ENCODE data around the gene ITGB8. TPM values are rescaled to one million over a fixed set of nuclear protein-coding genes. Genes with fewer than 3 reads are reported as not detected.

ITGB8 gene
- total RNA-seq, 3 donors from 2014 or later (not counting 1 experiment from before 2014, with no cell fraction given): 0.39 to 12.8 TPM; not detected in 1

DNA sequence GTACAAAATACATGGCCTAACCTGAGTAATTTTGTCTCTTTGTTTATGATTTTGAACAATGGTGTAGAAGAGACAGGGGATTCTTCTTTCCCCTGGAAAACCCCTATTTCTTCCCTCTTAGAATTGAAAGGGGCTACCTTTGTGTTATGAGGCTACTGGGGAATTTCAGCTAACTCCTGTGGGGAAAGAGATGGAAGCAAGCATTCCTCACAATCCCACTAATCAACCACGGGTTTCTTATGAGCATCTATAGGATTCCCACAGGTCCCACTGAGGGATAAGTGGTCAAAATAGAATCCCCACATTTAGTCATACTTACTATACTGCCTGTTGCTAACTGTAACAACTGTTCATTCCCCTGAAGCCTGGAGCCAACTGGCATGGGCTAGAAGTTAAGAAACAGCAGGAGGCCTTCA lies 32.2 kb upstream of the ITGB8 start:
- H3K9me3 ChIP-seq (ENCODE audit: control insufficient read depth, insufficient read depth, low read length): no peaks in the 10 kb centered on the region
- no peak overlapping the region for H3K27ac ChIP-seq (ENCODE audit: low read length)
- DNase-seq: no peak
- Mint-ChIP-seq H3K9me3 (peaks cover 4 to 6% of the 10 kb centered on the region in 2 donors), H3K4me3 (no peak overlapping the region), H3K4me1 (peaks cover 0 to 5% of the 10 kb centered on the region in 2 donors), H3K27ac (no peak overlapping the region), H3K36me3 (no peaks in the 10 kb centered on the region), H3K27me3 (ENCODE audit: low read depth in 2 of 2) (no peaks in the 10 kb centered on the region)
- H3K4me3 ChIP-seq (ENCODE audit: low read length): no peak overlapping the region
- intact Hi-C loops (cut with micrococcal nuclease): no loop called here
- TF ChIP-seq, protein P1, sequence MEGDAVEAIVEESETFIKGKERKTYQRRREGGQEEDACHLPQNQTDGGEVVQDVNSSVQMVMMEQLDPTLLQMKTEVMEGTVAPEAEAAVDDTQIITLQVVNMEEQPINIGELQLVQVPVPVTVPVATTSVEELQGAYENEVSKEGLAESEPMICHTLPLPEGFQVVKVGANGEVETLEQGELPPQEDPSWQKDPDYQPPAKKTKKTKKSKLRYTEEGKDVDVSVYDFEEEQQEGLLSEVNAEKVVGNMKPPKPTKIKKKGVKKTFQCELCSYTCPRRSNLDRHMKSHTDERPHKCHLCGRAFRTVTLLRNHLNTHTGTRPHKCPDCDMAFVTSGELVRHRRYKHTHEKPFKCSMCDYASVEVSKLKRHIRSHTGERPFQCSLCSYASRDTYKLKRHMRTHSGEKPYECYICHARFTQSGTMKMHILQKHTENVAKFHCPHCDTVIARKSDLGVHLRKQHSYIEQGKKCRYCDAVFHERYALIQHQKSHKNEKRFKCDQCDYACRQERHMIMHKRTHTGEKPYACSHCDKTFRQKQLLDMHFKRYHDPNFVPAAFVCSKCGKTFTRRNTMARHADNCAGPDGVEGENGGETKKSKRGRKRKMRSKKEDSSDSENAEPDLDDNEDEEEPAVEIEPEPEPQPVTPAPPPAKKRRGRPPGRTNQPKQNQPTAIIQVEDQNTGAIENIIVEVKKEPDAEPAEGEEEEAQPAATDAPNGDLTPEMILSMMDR (IDR thresholded peaks at IDR 0.05): no peak
- H3K36me3 ChIP-seq (ENCODE audit: control insufficient read depth, insufficient read depth, low read length): no peaks in the 10 kb centered on the region
- H3K27me3 ChIP-seq (ENCODE audit: control insufficient read depth, insufficient read depth, low read length): no peaks in the 10 kb centered on the region
- WGBS (ENCODE audit: insufficient coverage): 67% methylated on average over 1 of the region's 1 CpG
- ATAC-seq: no peak
- no peaks in the 10 kb centered on the region for H3K4me1 ChIP-seq (ENCODE audit: control insufficient read depth, insufficient read depth, low read length)

DNA sequence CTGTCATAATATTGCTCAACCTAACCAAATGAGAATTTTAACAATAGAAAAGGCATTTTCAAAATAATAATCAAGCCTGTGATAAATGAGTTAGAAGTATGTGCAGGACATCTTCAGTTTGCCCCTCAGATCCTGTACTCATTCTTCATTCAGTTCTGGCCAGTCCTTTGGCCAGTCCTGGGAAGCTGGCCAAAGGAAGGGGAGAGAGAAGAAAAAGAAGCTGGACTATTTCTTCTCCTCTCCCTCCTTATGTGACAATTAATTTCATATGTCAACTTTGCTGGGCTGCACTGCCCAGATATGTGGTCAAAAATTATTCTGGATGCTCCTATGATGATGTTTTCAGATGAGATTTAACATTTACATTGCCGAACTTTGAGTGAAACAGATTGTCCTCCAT lies 31.6 kb upstream of the ITGB8 start:
- Mint-ChIP-seq H3K4me1 (peaks cover 0 to 5% of the 10 kb centered on the region in 2 donors), H3K36me3 (no peaks in the 10 kb centered on the region), H3K27ac (no peak overlapping the region), H3K27me3 (ENCODE audit: low read depth in 2 of 2) (no peaks in the 10 kb centered on the region), H3K4me3 (no peak overlapping the region), H3K9me3 (peaks cover 4 to 6% of the 10 kb centered on the region in 2 donors)
- no peaks in the 10 kb centered on the region for H3K27me3 ChIP-seq (ENCODE audit: control insufficient read depth, insufficient read depth, low read length)
- H3K4me3 ChIP-seq (ENCODE audit: low read length): no peak overlapping the region
- no peaks in the 10 kb centered on the region for H3K4me1 ChIP-seq (ENCODE audit: control insufficient read depth, insufficient read depth, low read length)
- no peaks in the 10 kb centered on the region for H3K9me3 ChIP-seq (ENCODE audit: control insufficient read depth, insufficient read depth, low read length)
- H3K27ac ChIP-seq (ENCODE audit: low read length): no peak overlapping the region
- DNase-seq (no peak), ATAC-seq (no peak)
- TF ChIP-seq, protein P1 (IDR thresholded peaks at IDR 0.05): no peak
- H3K36me3 ChIP-seq (ENCODE audit: control insufficient read depth, insufficient read depth, low read length): no peaks in the 10 kb centered on the region
- 96% methylated on average over 1 of the region's 1 CpG for WGBS (ENCODE audit: insufficient coverage)
- intact Hi-C loops (cut with micrococcal nuclease): no loop called here

DNA sequence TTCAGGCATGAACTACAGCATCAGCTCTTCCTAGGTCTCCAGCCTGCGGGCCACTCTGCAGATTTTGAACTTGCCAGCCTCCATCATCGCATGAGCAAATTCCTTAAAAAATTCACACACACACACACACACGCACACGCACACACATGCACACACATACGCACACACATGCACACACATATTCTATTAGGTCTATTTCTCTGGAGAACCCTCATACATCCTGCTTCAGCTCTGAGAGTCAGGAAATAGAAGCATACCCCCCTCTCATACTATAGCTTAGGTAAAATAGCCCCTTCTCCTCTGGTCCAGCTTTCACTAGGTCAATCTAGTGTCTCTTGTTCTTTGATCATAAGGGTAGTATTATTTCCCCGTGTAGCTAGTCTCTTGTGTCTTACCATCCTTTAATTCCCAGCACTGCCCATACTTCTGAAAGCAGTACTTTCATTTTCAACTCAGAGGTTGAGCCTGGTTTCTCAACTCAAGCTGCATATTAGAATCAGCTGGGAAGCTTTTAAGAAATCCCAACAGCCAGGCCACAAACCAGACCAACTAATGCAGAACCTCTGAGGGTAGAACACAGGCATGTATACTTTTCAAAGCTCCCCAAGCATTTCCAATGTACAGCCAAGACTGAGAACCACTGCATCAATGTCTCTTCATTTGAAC lies 30.9 kb upstream of the ITGB8 start:
- H3K27ac Mint-ChIP-seq: no peak overlapping the region
- H3K36me3 ChIP-seq (ENCODE audit: control insufficient read depth, insufficient read depth, low read length): no peaks in the 10 kb centered on the region
- H3K27me3 Mint-ChIP-seq (ENCODE audit: low read depth in 2 of 2): no peaks in the 10 kb centered on the region
- intact Hi-C loops (cut with micrococcal nuclease): no loop called here
- H3K4me3 Mint-ChIP-seq: no peak overlapping the region
- TF ChIP-seq, protein P1 (IDR thresholded peaks at IDR 0.05): no peak
- WGBS (ENCODE audit: insufficient coverage): 81% methylated on average over 6 of the region's 6 CpGs
- no peaks in the 10 kb centered on the region for H3K36me3 Mint-ChIP-seq
- H3K9me3 Mint-ChIP-seq: peaks cover 4 to 6% of the 10 kb centered on the region in 2 donors
- H3K9me3 ChIP-seq (ENCODE audit: control insufficient read depth, insufficient read depth, low read length): no peaks in the 10 kb centered on the region
- no peak overlapping the region for H3K27ac ChIP-seq (ENCODE audit: low read length)
- H3K4me1 Mint-ChIP-seq: peaks cover 0 to 5% of the 10 kb centered on the region in 2 donors
- no peaks in the 10 kb centered on the region for H3K4me1 ChIP-seq (ENCODE audit: control insufficient read depth, insufficient read depth, low read length)
- no peak overlapping the region for H3K4me3 ChIP-seq (ENCODE audit: low read length)
- no peak for ATAC-seq
- no peak for DNase-seq
- H3K27me3 ChIP-seq (ENCODE audit: control insufficient read depth, insufficient read depth, low read length): no peaks in the 10 kb centered on the region
